IPS-15b (cell line): Measurements from ENCODE around the gene ZZZ3.
A peak's percentile ranks its signal among the peaks of the same experiment; 100 is the strongest.
"Not testable (repeated sequence)": the region's sequence is repeated elsewhere in the genome, so short reads cannot be mapped to it uniquely, and the experiment has no call there.

Experiments used
- H3K27me3 ChIP-seq: one replicate; pipeline ENCODE4 v1.6.1; 2013; ENCODE audit warnings: low read length; ENCODE audit not compliant: control insufficient read depth, insufficient read depth
- H3K36me3 ChIP-seq: one replicate; pipeline ENCODE4 v1.6.1; 2013; ENCODE audit warnings: low read length; ENCODE audit not compliant: control insufficient read depth, insufficient read depth
- H3K4me1 ChIP-seq: one replicate; pipeline ENCODE4 v1.6.1; 2013; ENCODE audit warnings: mild to moderate bottlenecking, low read length; ENCODE audit not compliant: control insufficient read depth, insufficient read depth
- H3K4me3 ChIP-seq: one replicate; pipeline ENCODE4 v1.5.1; 2013; ENCODE audit warnings: low read depth, low read length
- H3K9ac ChIP-seq: one replicate; pipeline ENCODE4 v1.6.1; 2013; ENCODE audit warnings: low read depth, mild to moderate bottlenecking, low read length
- H3K9me3 ChIP-seq: one replicate; pipeline ENCODE4 v1.6.1; 2013; ENCODE audit warnings: mild to moderate bottlenecking, low read length; ENCODE audit not compliant: control insufficient read depth, insufficient read depth

ZZZ3 gene

GRCh38 chr1:77686796-77687518 lies 4.5 kb upstream of the ZZZ3 start:
- no peak overlapping the region for H3K9ac ChIP-seq
- no peaks in the 10 kb centered on the region for H3K36me3 ChIP-seq
- no peaks in the 10 kb centered on the region for H3K4me1 ChIP-seq
- H3K9me3 ChIP-seq = no peaks in the 10 kb centered on the region
- H3K4me3 ChIP-seq = peak overlapping the region; percentile 39
- H3K27me3 ChIP-seq = no peaks in the 10 kb centered on the region

- Histone ChIP-seq H3K9ac (peak overlapping the region; percentile 99), H3K4me1 (no peaks in the 10 kb centered on the region), H3K36me3 (no peaks in the 10 kb centered on the region), H3K27me3 (no peaks in the 10 kb centered on the region), H3K4me3 (peak overlapping the region; percentile 91), H3K9me3 (no peaks in the 10 kb centered on the region)
Measured at GRCh38 chr1:77683160-77684148, 996 bp upstream of the ZZZ3 start.

DNA sequence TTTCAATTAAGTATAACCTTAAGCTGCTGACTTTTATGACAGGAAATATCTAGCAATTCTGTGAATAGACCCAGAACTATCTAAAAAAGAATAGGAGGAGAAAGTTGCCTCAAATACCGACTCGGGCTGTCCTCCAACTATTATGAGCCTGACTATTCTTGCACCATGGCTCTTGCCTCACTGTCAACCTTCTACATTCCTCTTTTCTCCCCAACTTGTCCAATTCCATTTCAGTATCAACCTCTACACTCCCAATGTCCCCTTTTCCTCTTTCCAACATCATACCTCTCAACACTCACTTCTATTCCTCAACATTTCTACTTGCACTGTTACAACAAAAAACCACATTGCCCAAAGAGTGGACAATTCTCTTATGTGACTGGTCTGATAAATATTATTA lies 2.3 kb downstream of the ZZZ3 start:
- H3K36me3 ChIP-seq = no peaks in the 10 kb centered on the region
- no peak overlapping the region for H3K4me3 ChIP-seq
- H3K27me3 ChIP-seq = no peaks in the 10 kb centered on the region
- H3K4me1 ChIP-seq = no peaks in the 10 kb centered on the region
- no peaks in the 10 kb centered on the region for H3K9me3 ChIP-seq
- H3K9ac ChIP-seq = no peak overlapping the region

- Histone ChIP-seq H3K27me3 (no peaks in the 10 kb centered on the region), H3K9me3 (no peaks in the 10 kb centered on the region), H3K36me3 (no peaks in the 10 kb centered on the region), H3K4me3 (no peak overlapping the region), H3K4me1 (no peaks in the 10 kb centered on the region), H3K9ac (no peak overlapping the region)
Measured at GRCh38 chr1:77678660-77679610, 3.5 kb downstream of the ZZZ3 start.

DNA sequence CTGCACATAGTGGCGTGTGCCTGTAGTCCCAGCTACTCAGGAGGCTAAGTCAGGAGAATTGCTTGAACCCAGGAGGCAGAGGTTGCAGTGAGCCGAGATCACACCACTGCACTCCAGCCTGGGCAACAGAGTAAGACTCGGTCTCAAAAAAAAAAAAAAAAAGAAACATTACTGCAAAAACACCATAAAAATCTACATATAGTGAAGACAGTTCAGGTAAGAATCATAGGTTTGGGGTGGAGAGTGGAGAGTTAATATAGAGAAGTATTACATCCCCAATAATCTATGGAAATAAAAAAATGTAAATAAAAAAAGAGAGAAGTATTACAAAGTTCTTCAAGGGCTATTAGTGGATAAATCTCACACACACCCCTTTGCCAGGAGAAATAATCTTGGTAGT lies 7.7 kb downstream of the ZZZ3 start:
- H3K4me3 ChIP-seq, H3K4me1 ChIP-seq, H3K9me3 ChIP-seq: not testable (repeated sequence)

DNA sequence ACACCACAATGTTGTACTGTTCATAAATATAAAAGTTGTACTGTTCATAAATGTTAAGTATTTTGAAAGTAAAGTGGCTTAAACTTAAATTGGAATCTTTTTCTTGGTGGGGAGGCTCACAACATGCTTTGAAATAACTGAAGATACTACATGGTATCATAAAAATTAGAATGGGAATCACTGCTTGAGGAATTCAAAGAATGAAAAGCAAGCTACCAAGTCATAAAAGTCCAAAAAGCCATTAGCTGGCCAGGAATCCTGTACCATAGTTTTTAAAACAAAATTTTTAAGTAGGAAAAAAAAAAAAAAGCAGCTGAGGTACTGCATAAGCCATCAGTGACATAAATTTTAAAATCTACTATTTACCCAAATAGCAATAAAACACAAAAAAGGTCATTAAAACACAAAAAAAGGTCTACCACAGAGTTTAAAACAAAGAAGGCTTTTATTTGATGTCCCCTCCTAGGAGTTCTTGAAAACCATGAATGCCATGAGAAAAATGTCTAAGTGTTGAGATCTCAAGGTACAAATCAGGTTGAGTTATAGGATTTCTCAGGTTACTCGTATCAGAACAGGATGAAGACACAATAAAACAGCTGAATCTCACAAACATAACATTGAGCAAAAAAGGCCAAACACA lies 8.6 kb downstream of the ZZZ3 start:
- no peak overlapping the region for H3K9ac ChIP-seq
- no peaks in the 10 kb centered on the region for H3K4me1 ChIP-seq
- no peaks in the 10 kb centered on the region for H3K27me3 ChIP-seq
- no peak overlapping the region for H3K4me3 ChIP-seq
- no peaks in the 10 kb centered on the region for H3K36me3 ChIP-seq
- no peaks in the 10 kb centered on the region for H3K9me3 ChIP-seq

More for the DNA sequence above, 7.7 kb downstream of the ZZZ3 start:
- not testable (repeated sequence) for H3K9ac ChIP-seq, H3K27me3 ChIP-seq, H3K36me3 ChIP-seq

DNA sequence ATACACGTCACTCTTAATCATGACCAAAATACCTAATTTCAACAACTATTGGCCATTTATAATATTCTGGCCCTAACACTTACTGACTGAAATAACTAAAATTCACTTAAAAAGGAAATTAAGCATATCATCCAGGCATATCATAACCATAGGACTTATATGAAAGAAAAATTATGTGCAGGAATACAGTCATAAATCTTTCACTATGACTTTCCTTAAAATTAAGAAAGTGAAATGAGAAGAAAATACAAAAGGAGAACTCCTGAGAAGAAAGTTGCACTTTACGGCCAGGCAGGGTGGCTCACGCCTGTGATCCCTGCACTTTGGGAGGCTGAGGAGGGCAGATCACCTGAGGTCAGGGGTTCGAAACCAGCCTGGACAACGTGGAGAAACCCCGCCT lies 9.4 kb downstream of the ZZZ3 start:
- Histone ChIP-seq H3K4me1 (no peaks in the 10 kb centered on the region), H3K9me3 (no peaks in the 10 kb centered on the region), H3K4me3 (no peak overlapping the region), H3K9ac (no peak overlapping the region), H3K36me3 (no peaks in the 10 kb centered on the region), H3K27me3 (no peaks in the 10 kb centered on the region)

- H3K4me1 ChIP-seq = no peaks in the 10 kb centered on the region
- no peaks in the 10 kb centered on the region for H3K9me3 ChIP-seq
- H3K9ac ChIP-seq = no peak overlapping the region
- no peaks in the 10 kb centered on the region for H3K27me3 ChIP-seq
- no peak overlapping the region for H3K4me3 ChIP-seq
- no peaks in the 10 kb centered on the region for H3K36me3 ChIP-seq
Measured at GRCh38 chr1:77672374-77672773, 10.1 kb downstream of the ZZZ3 start.

GRCh38 chr1:77671836-77672235 lies 10.6 kb downstream of the ZZZ3 start:
- Histone ChIP-seq H3K4me3 (no peak overlapping the region), H3K36me3 (no peaks in the 10 kb centered on the region), H3K27me3 (no peaks in the 10 kb centered on the region), H3K4me1 (no peaks in the 10 kb centered on the region), H3K9ac (no peak overlapping the region), H3K9me3 (no peaks in the 10 kb centered on the region)

DNA sequence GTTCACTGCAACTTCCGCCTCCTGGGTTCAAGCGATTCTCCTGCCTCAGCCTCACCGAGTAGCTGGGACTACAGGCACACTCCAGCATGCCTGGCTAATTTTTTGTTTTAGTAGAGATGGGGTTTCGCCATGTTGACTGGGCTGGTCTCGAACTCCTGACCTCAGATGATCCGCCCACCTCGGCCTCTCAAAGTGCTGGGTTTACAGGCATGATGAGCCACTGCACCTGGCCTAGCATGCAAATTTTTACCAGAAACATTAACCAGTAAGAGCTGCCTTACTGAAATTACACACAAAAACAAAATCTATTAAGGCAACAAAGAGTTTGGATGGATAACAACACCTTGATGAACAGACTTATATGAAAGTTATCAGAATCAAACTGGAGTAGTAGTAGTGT lies 12.1 kb downstream of the ZZZ3 start:
- Histone ChIP-seq H3K36me3 (no peaks in the 10 kb centered on the region), H3K27me3 (no peaks in the 10 kb centered on the region), H3K9ac (no peak overlapping the region), H3K4me3 (no peak overlapping the region), H3K4me1 (no peaks in the 10 kb centered on the region), H3K9me3 (no peaks in the 10 kb centered on the region)

DNA sequence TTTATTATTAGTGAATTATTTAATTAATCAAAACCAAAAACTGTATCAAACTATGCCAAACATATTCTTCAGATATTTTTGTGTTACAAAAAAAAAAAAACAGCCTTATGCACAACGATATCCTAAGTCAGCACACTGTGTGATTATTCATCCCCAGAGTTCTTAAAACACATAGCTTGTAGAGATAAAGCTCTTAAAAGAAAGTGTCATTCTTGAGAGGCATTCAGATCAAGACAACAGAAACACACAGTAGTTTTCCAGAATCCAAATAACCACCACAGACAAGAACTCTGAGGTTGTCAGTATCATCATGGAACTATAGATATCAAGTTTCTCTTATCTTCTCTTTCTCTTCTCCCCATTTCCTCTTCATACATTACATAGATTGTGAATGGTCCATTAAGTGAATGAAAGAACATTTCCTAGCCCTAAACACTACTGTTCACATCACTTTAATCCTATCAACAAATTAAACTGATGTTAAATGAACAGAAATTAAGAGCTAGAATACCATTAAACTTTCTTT lies 13.5 kb downstream of the ZZZ3 start:
- Histone ChIP-seq H3K27me3 (no peaks in the 10 kb centered on the region), H3K36me3 (no peaks in the 10 kb centered on the region), H3K9me3 (no peaks in the 10 kb centered on the region), H3K4me3 (no peak overlapping the region), H3K9ac (no peak overlapping the region), H3K4me1 (no peaks in the 10 kb centered on the region)
